GM12878 (cell line): ENCODE results near the gene RAD51B. TPM values are rescaled to one million over a fixed set of nuclear protein-coding genes. Genes with fewer than 3 reads are reported as not detected.
A peak's percentile ranks its signal among the peaks of the same experiment; 100 is the strongest.

Source experiments
- ATAC-seq: fragments of 200-7000 bp; cut with Tn5 transposase; 3 replicates; pipeline ENCODE4 v1.9.1; 2020; ENCODE audit warnings: mild to moderate bottlenecking, moderate library complexity
- BruUV-seq: library from RNA; stranded (reverse); fragments of 400-500 nt; replicated peaks from 2 replicates; lab custom pipeline; 2021; lab: Mats Ljungman, UMichigan
- CTCF ChIA-PET: fragments of 300-600 bp; sonication (Branson Sonifier 250); formaldehyde crosslinking; extraction: SDS; loops from one replicate; lab custom pipeline; 2021; ENCODE audit warnings: inconsistent platforms; lab: Yijun Ruan, JAX
- POLR2A ChIA-PET: fragments of 350-600 bp; formaldehyde crosslinking; extraction: SDS; loops from one replicate; lab custom pipeline; 2021; ENCODE audit warnings: inconsistent platforms; lab: Charles Lee
- RAD21 ChIA-PET: fragments of 300-600 bp; sonication (Branson Sonifier 250); formaldehyde crosslinking; loops from one replicate; lab custom pipeline; 2023; ENCODE audit warnings: antibody characterized with exemption; ENCODE audit not compliant: unreplicated experiment; lab: Charles Lee
- SMC1A ChIA-PET: fragments of 300-600 bp; sonication (Branson Sonifier 250); formaldehyde crosslinking; loops from one replicate; lab custom pipeline; 2023; ENCODE audit not compliant: unreplicated experiment, uncharacterized antibody; lab: Charles Lee
- DNase-seq: peaks from one replicate; pipeline ENCODE4 v3.0.0-alpha.2; 2011; ENCODE audit warnings: low read depth, low spot score
- FAIRE-seq: peaks from 3 replicates; lab custom pipeline; 2011; peaks lifted over from hg19 to GRCh38; lab: Jason Lieb, UNC
- H2AFZ ChIP-seq: 2 replicates; pipeline ENCODE4 v1.6.0; 2011; ENCODE audit warnings: low read depth, low read length, control low read depth; ENCODE audit not compliant: control insufficient read depth
- H3K27ac ChIP-seq: 2 replicates; pipeline ENCODE4 v1.5.1; 2011; ENCODE audit warnings: control low read depth; ENCODE audit not compliant: control insufficient read depth, insufficient read depth
- H3K27me3 ChIP-seq, 2 experiments: replicated peaks in 1 of 2; 2 replicates each; pipeline versions ENCODE4 v1.6.0 to v1.6.1; 2011; ENCODE audit warnings: low read length in 1 of 2; ENCODE audit not compliant: control insufficient read depth in 2 of 2, insufficient read depth in 2 of 2
- H3K36me3 ChIP-seq, 2 experiments: 2 replicates each; pipeline ENCODE4 v1.5.1; 2011; ENCODE audit warnings: low read length in 1 of 2; ENCODE audit not compliant: control insufficient read depth in 2 of 2, insufficient read depth in 2 of 2
- H3K4me1 ChIP-seq: 2 replicates; pipeline ENCODE4 v1.6.1; 2011; ENCODE audit warnings: mild to moderate bottlenecking, low read length, moderate library complexity, mixed read lengths; ENCODE audit not compliant: control insufficient read depth, insufficient read depth
- H3K4me2 ChIP-seq: 2 replicates; pipeline ENCODE4 v1.6.0; 2011; ENCODE audit warnings: control low read depth; ENCODE audit not compliant: control insufficient read depth, insufficient read depth
- H3K4me3 ChIP-seq: fragments of 200-600 bp; sonication (generic); 2 replicates; pipeline ENCODE4 v1.5.1; 2016
- H3K79me2 ChIP-seq: 2 replicates; pipeline ENCODE4 v1.6.0; 2011; ENCODE audit warnings: low read length; ENCODE audit not compliant: control insufficient read depth, insufficient read depth
- H3K9ac ChIP-seq: 2 replicates; pipeline ENCODE4 v1.8.0; 2011; ENCODE audit warnings: low read length, control low read depth, mixed read lengths; ENCODE audit not compliant: control insufficient read depth, insufficient read depth
- H3K9me3 ChIP-seq: replicated peaks from 3 replicates; pipeline ENCODE4 v1.5.1; 2011; ENCODE audit warnings: mild to moderate bottlenecking, low read length; ENCODE audit not compliant: control insufficient read depth, insufficient read depth
- H4K20me1 ChIP-seq: 2 replicates; pipeline ENCODE4 v1.6.0; 2011; ENCODE audit not compliant: control insufficient read depth, insufficient read depth
- MLLT1 ChIP-seq: fragments of 450-650 bp; IDR thresholded peaks from 2 replicates; pipeline ENCODE4 v1.6.1; 2016; ENCODE audit warnings: mild to moderate bottlenecking
- NR2C1 ChIP-seq: fragments of 450-650 bp; IDR thresholded peaks from 2 replicates; pipeline ENCODE4 v1.6.1; 2017; ENCODE audit warnings: antibody characterized with exemption, mild to moderate bottlenecking, moderate library complexity
- TAF1 ChIP-seq: IDR thresholded peaks from 2 replicates; pipeline ENCODE4 v1.6.1; 2011; ENCODE audit warnings: mild to moderate bottlenecking, low read depth, low read length, borderline replicate concordance
- ZNF207 ChIP-seq: fragments of 450-650 bp; IDR thresholded peaks from 2 replicates; pipeline ENCODE4 v1.6.1; 2014; ENCODE audit warnings: antibody characterized with exemption, mild to moderate bottlenecking, borderline replicate concordance
- WGBS: methylation state at CpG from one replicate; pipeline ENCODE4 v1.1.6; 2016; ENCODE audit warnings: low lambda C conversion rate; ENCODE audit not compliant: insufficient replicate concordance, insufficient coverage; ENCODE audit errors: missing lambda C conversion rate; 5-methylcytosine and 5-hydroxymethylcytosine counted together
- in situ Hi-C: fragments of 300-500 bp; cut with MboI; formaldehyde crosslinking; loops from 9 replicates; pipeline ENCODE4 v1.14.3; 2018; ENCODE audit warnings: mixed read lengths
- intact Hi-C: fragments of 100-400 bp; cut with micrococcal nuclease; formaldehyde crosslinking; loops from one replicate; pipeline ENCODE4 v1.14.2; 2022; ENCODE audit not compliant: unreplicated experiment
- polyA plus RNA-seq, 11 experiments: library from polyadenylated mRNA; depleted of rRNA in 4 of 11; unstranded in 6 of 11; stranded (reverse) in 5 of 11; fragments of >200 nt; fragmentation: Nextera tagmentation in 4 of 11; fragmentation: Illumina TruSeq in 1 of 11; extraction: Ambion mirVana in 4 of 11; extraction: Trizol in 1 of 11; gene quantifications; 1 replicate in 1 of 11; 2 replicates in 10 of 11; pipeline versions ENCODE4 v1.2.1 to v1.2.3, GENCODE V29; 2011 to 2016; ENCODE audit warnings: inconsistent platforms in 2 of 11, missing spikeins in 2 of 11, low read depth in 1 of 11
- total RNA-seq, 4 experiments: library from RNA; depleted of rRNA in 3 of 4; stranded (reverse); fragments of >200 nt in 3 of 4; fragmentation: Illumina TruSeq in 1 of 4; extraction: Trizol in 1 of 4; gene quantifications; 2 replicates each; pipeline versions ENCODE4 v1.2.1 to v1.2.3, GENCODE V29; 2013 to 2021

The RAD51B gene
- total and polyA plus RNA-seq, 10 of the 15 experiments (the other 5 are each of a cell fraction or from before 2014, with no cell fraction given), result 9.8 to 26.8 (median 21.3) TPM

GRCh38 chr14:67815573-67816225 is 3.9 kb upstream of the RAD51B start:
- no TSS peak for BruUV-seq
- Histone ChIP-seq H3K4me3 (peak overlapping the region; percentile 99), H3K27me3 (no peaks in the 10 kb centered on the region), H3K9ac (peak overlapping the region; percentile 81), H3K36me3 (peaks cover 0 to 3% of the 10 kb centered on the region in 2 experiments; a peak in 1 of 4 replicates), H2AFZ (peak overlapping the region; percentile 87), H3K79me2 (peaks cover 41% of the 10 kb centered on the region), H4K20me1 (no peaks in the 10 kb centered on the region), H3K27ac (peak overlapping the region; percentile 93), H3K4me1 (peaks cover 15% of the 10 kb centered on the region), H3K9me3 (no peaks in the 10 kb centered on the region), H3K4me2 (peak overlapping the region; percentile 51)
- no peak for TF ChIP-seq MLLT1
- TF ChIP-seq TAF1, result no peak
- no peak for TF ChIP-seq ZNF207
- TF ChIP-seq NR2C1, result no peak
- 21% methylated on average over 14 of the region's 14 CpGs for WGBS
- ChIA-PET RAD21 (interaction anchor here (1.0 kb wide), 1 partner anchor 69 kb away, joined by 3 read pairs; no protein-coding TSS in a partner anchor), POLR2A (interaction anchor here (0.6 to 1.2 kb wide), 2 partner anchors 65 to 1001 kb away, joined by 3 read pairs; no protein-coding TSS in a partner anchor), CTCF (interaction anchor here (1.9 kb wide), 1 partner anchor 111 kb away, joined by 5 read pairs; no protein-coding TSS in a partner anchor), SMC1A (interaction anchor here (0.8 to 1.4 kb wide), 3 partner anchors 10 to 22 kb away, joined by 3 to 5 read pairs (median 5); no protein-coding TSS in a partner anchor)
- peak; percentile 44 for FAIRE-seq
- intact Hi-C loops, result no loop called here
- in situ Hi-C loops, result no loop called here
- ATAC-seq, result no peak
- no peak for DNase-seq
